ENCODE data around the gene MGMT. TPM values are rescaled to one million over a fixed set of nuclear protein-coding genes. Genes with fewer than 3 reads are reported as not detected.

MGMT gene
- total and polyA plus RNA-seq, 2 of the 4 experiments (the other 2 are of a cell fraction), result 11.5 to 17.8 TPM

GRCh38 chr10:129621693-129622092 is 154.7 kb downstream of the MGMT start:
- Histone ChIP-seq H2AK9ac (replicated peaks; ENCODE audit: low read depth, low read length, poor library complexity) (no peak overlapping the region), H3K4me1 (ENCODE audit: control insufficient read depth, insufficient read depth, low read length) (peaks cover 6% of the 10 kb centered on the region; the same call in 1 of the 2 replicates), H3K18ac (ENCODE audit: low read depth, low read length) (no peak overlapping the region), H2BK15ac (ENCODE audit: low read depth, low read length) (no peak overlapping the region), H3K4me2 (ENCODE audit: low read depth, low read length) (no peak overlapping the region), H2BK5ac (ENCODE audit: low read depth, low read length, poor library complexity, severe bottlenecking) (no peak overlapping the region), H3K9me1 (ENCODE audit: insufficient read depth, low read length) (no peaks in the 10 kb centered on the region; the same call in 1 of the 2 replicates), H3K23ac (ENCODE audit: low read depth, low read length) (no peak overlapping the region), H2BK120ac (ENCODE audit: low read depth, low read length) (no peak overlapping the region), H3K79me1 (ENCODE audit: low read depth in 1 of 2, low read length in 2 of 2) (no peaks in the 10 kb centered on the region; a peak in 1 of 4 replicates), H3K14ac (replicated peaks; ENCODE audit: low read depth, low read length) (no peak overlapping the region), H2AK5ac (ENCODE audit: low read depth, low read length) (no peak overlapping the region), H3K4me3 (ENCODE audit: insufficient read depth, low read depth, low read length) (no peak overlapping the region), H3K9me3 (ENCODE audit: control insufficient read depth, insufficient read depth, low read length) (peaks cover 2% of the 10 kb centered on the region; the same call in 1 of the 2 replicates), H3K27me3 (ENCODE audit: control insufficient read depth, insufficient read depth, low read length) (no peaks in the 10 kb centered on the region), H3K9ac (ENCODE audit: low read depth, low read length) (no peak overlapping the region), H4K8ac (ENCODE audit: low read depth in 2 of 2, low read length in 2 of 2) (no peak overlapping the region), H3K56ac (ENCODE audit: extremely low read depth, insufficient read depth, low read length) (no peak overlapping the region), H3K36me3 (ENCODE audit: control insufficient read depth, insufficient read depth, low read length) (no peaks in the 10 kb centered on the region), H2AFZ (replicated peaks; ENCODE audit: low read length, poor library complexity) (no peak overlapping the region), H3K4ac (ENCODE audit: low read depth, low read length) (no peak overlapping the region), H4K5ac (ENCODE audit: low read depth, low read length) (no peak overlapping the region), H4K20me1 (ENCODE audit: insufficient read depth, low read length) (no peaks in the 10 kb centered on the region), H2BK20ac (ENCODE audit: low read depth, low read length) (no peak overlapping the region), H4K91ac (ENCODE audit: insufficient read depth, low read depth, low read length) (no peak overlapping the region), H3K27ac (ENCODE audit: insufficient read depth, low read length) (no peak overlapping the region)
- BruUV-seq (replicated peaks), result no TSS peak
- no CpG with 5 or more reads among the region's 2 CpGs for WGBS, 2 experiments (ENCODE audit: extremely low coverage in 2 of 2, insufficient read length in 1 of 2)
- in situ Hi-C loops (cut with MboI; ENCODE audit: low sequenced_read_pairs), result no loop called here
- intact Hi-C loops (cut with micrococcal nuclease), result no loop called here
- TF ChIP-seq NFE2L2 (IDR thresholded peaks at IDR 0.05; ENCODE audit: low read depth, low read length) (0 out of 2 replicates have a peak, but pooled peaks have one; percentile 21), MAZ (IDR thresholded peaks at IDR 0.05; ENCODE audit: borderline replicate concordance, low read depth, low read length) (no peak), BHLHE40 (IDR thresholded peaks at IDR 0.05; ENCODE audit: low read depth, low read length) (no peak), MXI1 (IDR thresholded peaks at IDR 0.05; ENCODE audit: borderline replicate concordance, low read depth, low read length) (no peak)
- peak; percentile 27 for DNase-seq
- dilution Hi-C loops (cut with HindIII; ENCODE audit: low sequenced_read_pairs, unreplicated experiment), result no loop called here
- ChIA-PET CTCF (no interaction called here), POLR2A (ENCODE audit: unreplicated experiment) (no interaction called here)
- ATAC-seq (ENCODE audit: low read depth), result peak; percentile 29; the same call in 1 of the 2 replicates

Measured in IMR-90 (cell line).